ENCODE results near the gene FNDC3B. TPM values are rescaled to one million over a fixed set of nuclear protein-coding genes. Genes with fewer than 3 reads are reported as not detected.

Gene FNDC3B
- total RNA-seq, 1 donor from 2014 or later, result 68.5 TPM

GRCh38 chr3:172038798-172039435, 461 bp upstream of the FNDC3B start:
- Histone ChIP-seq H3K9me3 (no peaks in the 10 kb centered on the region), H3K4me3 (peak overlapping the region; percentile 89 to 98), H3K4me1 (peaks cover 24% of the 10 kb centered on the region), H3K27me3 (no peaks in the 10 kb centered on the region), H3K27ac (peak overlapping the region; percentile 98), H3K36me3 (no peaks in the 10 kb centered on the region)
- no peak for DNase-seq (ENCODE audit: extremely low spot score in 2 of 2)
- intact Hi-C loops (cut with DNase I), result no loop called here
- TF ChIP-seq POLR2AphosphoS5 (IDR thresholded peaks at IDR 0.05; ENCODE audit: insufficient read depth in 1 of 2, low read depth in 1 of 2) (no peak), CTCF (IDR thresholded peaks at IDR 0.05) (no peak), POLR2A (IDR thresholded peaks at IDR 0.05) (no peak)

GRCh38 chr3:172040078-172040980, 951 bp downstream of the FNDC3B start:
- no peak for TF ChIP-seq CTCF (IDR thresholded peaks at IDR 0.05)
- TF ChIP-seq POLR2AphosphoS5 (IDR thresholded peaks at IDR 0.05; ENCODE audit: insufficient read depth in 1 of 2, low read depth in 1 of 2), result no peak
- peak in 1 of 2 donors; percentile 79 for TF ChIP-seq POLR2A (IDR thresholded peaks at IDR 0.05)
- DNase-seq (ENCODE audit: extremely low spot score in 2 of 2), result no peak
- Histone ChIP-seq H3K9me3 (no peaks in the 10 kb centered on the region), H3K27ac (peak overlapping the region; percentile 98), H3K36me3 (no peaks in the 10 kb centered on the region), H3K27me3 (no peaks in the 10 kb centered on the region), H3K4me1 (peaks cover 35% of the 10 kb centered on the region), H3K4me3 (peak overlapping the region; percentile 89 to 98)
- intact Hi-C loops (cut with DNase I), result loop anchor here (10.0 kb wide), 1 partner anchor 294 kb away; no protein-coding TSS in a partner anchor

GRCh38 chr3:172040981-172041963, 1.9 kb downstream of the FNDC3B start:
- Histone ChIP-seq H3K4me1 (peaks cover 44% of the 10 kb centered on the region), H3K27me3 (no peaks in the 10 kb centered on the region), H3K36me3 (no peaks in the 10 kb centered on the region), H3K27ac (peak overlapping the region; percentile 98), H3K4me3 (peak overlapping the region; percentile 89 to 98), H3K9me3 (no peaks in the 10 kb centered on the region)
- TF ChIP-seq POLR2A (IDR thresholded peaks at IDR 0.05), result no peak
- TF ChIP-seq POLR2AphosphoS5 (IDR thresholded peaks at IDR 0.05; ENCODE audit: insufficient read depth in 1 of 2, low read depth in 1 of 2), result no peak
- TF ChIP-seq CTCF (IDR thresholded peaks at IDR 0.05), result no peak
- DNase-seq (ENCODE audit: extremely low spot score in 2 of 2), result no peak
- intact Hi-C loops (cut with DNase I), result loop anchor here (10.0 kb wide), 1 partner anchor 294 kb away; no protein-coding TSS in a partner anchor

GRCh38 chr3:172042136-172042662, 2.8 kb downstream of the FNDC3B start:
- peak overlapping the region; percentile 89 to 98 for H3K4me3 ChIP-seq
- intact Hi-C loops (cut with DNase I), result loop anchor here (10.0 kb wide), 1 partner anchor 293 kb away; no protein-coding TSS in a partner anchor
- TF ChIP-seq POLR2A (IDR thresholded peaks at IDR 0.05) (no peak), POLR2AphosphoS5 (IDR thresholded peaks at IDR 0.05; ENCODE audit: insufficient read depth in 1 of 2, low read depth in 1 of 2) (no peak), CTCF (IDR thresholded peaks at IDR 0.05) (no peak)

More at GRCh38 chr3:172042136-172042662, 2.8 kb downstream of the FNDC3B start:
- no peaks in the 10 kb centered on the region for H3K27me3 ChIP-seq
- peaks cover 52% of the 10 kb centered on the region for H3K4me1 ChIP-seq
- H3K27ac ChIP-seq, result peak overlapping the region; percentile 98
- no peaks in the 10 kb centered on the region for H3K36me3 ChIP-seq
- no peaks in the 10 kb centered on the region for H3K9me3 ChIP-seq
- no peak for DNase-seq (ENCODE audit: extremely low spot score in 2 of 2)

Measured in vagina (tissue), 2 donors.